Breast epithelium (tissue), 3 donors: ENCODE measurements around the gene CDX1.

Experiments used
- CTCF ChIP-seq, 3 donors: fragments of 450-650 bp; IDR thresholded peaks; one replicate each; pipeline ENCODE4 v1.5.1; 2016 to 2017; ENCODE audit warnings: antibody characterized with exemption in 3 of 3, mild to moderate bottlenecking in 3 of 3, moderate library complexity in 3 of 3
- POLR2A ChIP-seq: fragments of 450-650 bp; IDR thresholded peaks from one replicate; pipeline ENCODE4 v1.6.1; 2016; ENCODE audit warnings: antibody characterized with exemption, mild to moderate bottlenecking, moderate library complexity
- POLR2AphosphoS5 ChIP-seq, 3 donors: sonication (generic); formaldehyde crosslinking; IDR thresholded peaks; one replicate each; pipeline ENCODE4 v1.6.1; 2017; ENCODE audit warnings: antibody characterized with exemption in 3 of 3

- TF ChIP-seq CTCF (IDR thresholded peaks at IDR 0.05) (no peak), POLR2AphosphoS5 (IDR thresholded peaks at IDR 0.05) (no peak), POLR2A (no peak)
These were observed 12.5 kb downstream of the CDX1 start for GRCh38 chr5:150179019-150179620.
